ENCODE data around the gene FLYWCH1.

- TF ChIP-seq PATZ1 (CRISPR knock-in tag; IDR thresholded peaks at IDR 0.05; ENCODE audit: borderline replicate concordance) (no peak), TCF4 (CRISPR knock-in tag; IDR thresholded peaks at IDR 0.05; ENCODE audit: borderline replicate concordance) (no peak), BACH2 (CRISPR knock-in tag; IDR thresholded peaks at IDR 0.05; ENCODE audit: borderline replicate concordance) (no peak), ZFP30 (CRISPR knock-in tag; IDR thresholded peaks at IDR 0.05) (no peak), CREB5 (CRISPR knock-in tag; IDR thresholded peaks at IDR 0.05; ENCODE audit: low read depth) (no peak), ESRRG (CRISPR knock-in tag; IDR thresholded peaks at IDR 0.05) (no peak), ARNTL (CRISPR knock-in tag; IDR thresholded peaks at IDR 0.05; ENCODE audit: borderline replicate concordance, low read depth) (no peak), RARB (CRISPR knock-in tag; IDR thresholded peaks at IDR 0.05) (no peak), ZC3H10 (CRISPR knock-in tag; IDR thresholded peaks at IDR 0.05) (no peak), ZNF565 (CRISPR knock-in tag; conservative IDR thresholded peaks at IDR 0.05; ENCODE audit: low read depth) (no peak), TSHZ2 (CRISPR knock-in tag; IDR thresholded peaks at IDR 0.05) (no peak), TOX (CRISPR knock-in tag; IDR thresholded peaks at IDR 0.05; ENCODE audit: borderline replicate concordance) (no peak)
These were observed 70.1 kb downstream of the FLYWCH1 start for GRCh38 chr16:2981899-2982250.
